Measurements from ENCODE around the gene OR8D1. TPM values are rescaled to one million over a fixed set of nuclear protein-coding genes. Genes with fewer than 3 reads are reported as not detected.
A peak's percentile ranks its signal among the peaks of the same experiment; 100 is the strongest.

The OR8D1 gene
- total RNA-seq, result not detected in 2 replicates

DNA sequence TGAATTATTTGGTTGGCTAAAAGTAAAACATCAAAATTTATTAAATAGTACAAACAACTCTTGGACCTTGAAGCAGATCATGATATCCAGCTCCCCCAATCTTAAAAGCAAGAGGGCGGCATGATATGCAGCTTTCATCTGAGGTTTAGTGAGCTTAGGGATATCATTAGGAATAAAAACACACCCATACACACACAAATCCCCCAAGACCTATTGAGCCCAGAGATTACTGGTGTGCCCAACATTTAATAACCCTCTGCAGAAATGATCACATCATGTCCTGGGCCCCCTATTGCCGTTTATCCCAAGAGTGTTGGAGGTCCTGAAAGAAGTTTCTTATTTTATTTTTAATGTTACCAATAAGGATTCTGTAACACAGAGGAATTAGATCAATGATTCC is at the start of gene OR8D1:
Gene OR8D1 (minus strand): TSS at position 101 of the 400 bp plus-strand sequence. CDS start 3,183 bp downstream, outside the sequence.
- DNase-seq (ENCODE audit: low read depth), result no peak

DNA sequence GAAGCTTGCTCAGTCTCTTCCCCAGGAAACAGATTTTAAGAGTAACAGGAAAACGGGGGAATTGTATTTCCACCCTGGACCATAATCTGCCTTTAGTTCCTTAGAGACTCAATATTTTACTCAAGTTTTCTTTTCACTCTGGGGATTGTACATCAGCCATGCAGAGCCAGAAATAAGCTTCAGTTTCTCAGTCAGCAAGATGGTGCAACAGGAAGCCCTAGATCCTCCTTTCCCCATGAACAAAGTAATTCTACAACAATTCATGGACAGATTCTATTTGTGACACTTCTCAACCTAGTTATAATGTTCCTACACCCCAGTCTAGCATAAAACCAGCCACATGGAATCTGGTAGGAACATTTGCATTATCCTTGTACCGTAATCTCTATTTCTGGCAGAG is 45.8 kb upstream of the OR8D1 start:
- no peak for DNase-seq (ENCODE audit: low read depth)

DNA sequence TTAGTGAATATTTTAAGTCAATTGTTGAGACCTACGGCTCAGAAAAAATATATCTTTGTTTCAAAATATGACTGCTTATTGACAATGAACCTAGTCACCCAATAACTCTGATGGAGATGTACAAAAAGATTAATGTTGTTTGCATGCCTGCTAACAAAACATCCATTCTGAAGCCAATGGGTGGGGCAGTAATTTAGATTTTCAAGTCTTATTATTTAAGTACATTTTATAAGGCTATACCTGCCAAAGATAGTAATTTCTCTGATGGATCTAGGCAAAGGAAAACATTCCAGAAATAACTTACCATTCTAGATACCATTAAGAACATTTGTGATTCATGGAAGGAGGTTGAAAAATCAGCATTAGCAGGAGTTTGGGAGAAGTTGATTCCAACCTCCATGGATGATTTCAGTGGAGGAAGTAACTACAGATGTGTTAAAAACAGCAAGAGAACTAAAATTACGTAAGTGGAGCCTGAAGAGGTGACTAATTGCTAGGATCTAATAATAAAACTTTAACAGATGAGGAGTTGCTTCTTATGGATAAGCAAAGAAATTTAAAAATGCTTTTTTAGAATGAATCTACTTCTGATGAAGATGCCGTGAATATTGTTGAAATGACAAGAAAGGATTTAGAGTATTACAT is 32.7 kb upstream of the OR8D1 start:
- no peak for DNase-seq (ENCODE audit: low read depth)

DNA sequence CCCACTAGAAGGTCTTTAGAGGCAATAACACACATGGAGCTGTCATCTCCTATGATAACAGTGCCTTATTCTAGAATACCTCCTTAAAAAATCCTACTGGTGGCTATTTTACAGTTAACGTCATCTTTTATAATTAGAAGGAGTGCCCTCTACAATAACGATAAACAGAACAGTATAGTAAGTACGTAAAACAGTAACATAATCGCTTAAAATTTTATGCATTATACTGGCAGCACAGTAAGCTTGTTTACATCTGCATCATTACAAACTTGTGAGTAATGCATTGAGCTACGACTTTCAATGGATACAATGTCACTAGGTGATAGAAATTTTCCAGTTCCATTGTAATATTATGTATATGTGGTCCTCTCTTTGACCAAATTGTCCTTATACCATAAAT is 30.6 kb upstream of the OR8D1 start:
- no peak for DNase-seq (ENCODE audit: low read depth)

GRCh38 chr11:124340142-124340447 is 26.3 kb upstream of the OR8D1 start:
- no peak for DNase-seq (ENCODE audit: low read depth)

- no peak for DNase-seq (ENCODE audit: low read depth)
Observed at GRCh38 chr11:124339396-124340141, 25.8 kb upstream of the OR8D1 start.

GRCh38 chr11:124331873-124332272 is 18.1 kb upstream of the OR8D1 start:
- no peak for DNase-seq (ENCODE audit: low read depth)

DNA sequence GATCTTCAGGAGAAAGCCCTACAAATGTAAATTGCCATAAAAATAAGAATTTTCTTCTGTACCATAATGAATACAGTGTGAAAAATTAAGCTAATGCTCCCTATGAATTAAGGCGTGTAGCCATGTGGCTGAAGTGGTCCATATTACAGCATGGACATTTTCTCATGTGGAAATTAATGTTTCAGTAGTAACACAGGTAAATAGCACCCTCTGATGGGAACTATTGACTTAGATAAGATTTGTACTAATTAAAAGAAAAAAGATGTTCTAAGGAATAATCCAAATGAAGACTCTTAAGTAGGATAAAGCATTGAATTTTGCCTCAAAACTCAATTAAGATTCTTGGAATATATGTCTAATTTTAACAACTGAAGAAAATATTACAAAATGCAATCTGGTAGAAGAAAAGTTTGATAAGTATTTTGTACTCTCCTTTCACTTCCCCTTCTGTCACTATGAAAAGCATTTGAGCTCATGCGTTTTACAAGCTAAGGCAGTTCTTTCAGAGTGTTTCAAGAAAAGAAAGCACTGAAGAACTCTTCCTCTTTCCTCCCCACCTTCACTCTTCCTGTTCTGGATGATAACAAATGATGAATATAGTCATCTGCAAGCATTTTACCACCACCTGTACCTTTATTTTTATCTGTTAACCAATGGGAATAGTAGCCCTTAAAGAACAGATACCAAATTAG is 16.2 kb upstream of the OR8D1 start:
- peak; percentile 1 for DNase-seq (ENCODE audit: low read depth)

DNA sequence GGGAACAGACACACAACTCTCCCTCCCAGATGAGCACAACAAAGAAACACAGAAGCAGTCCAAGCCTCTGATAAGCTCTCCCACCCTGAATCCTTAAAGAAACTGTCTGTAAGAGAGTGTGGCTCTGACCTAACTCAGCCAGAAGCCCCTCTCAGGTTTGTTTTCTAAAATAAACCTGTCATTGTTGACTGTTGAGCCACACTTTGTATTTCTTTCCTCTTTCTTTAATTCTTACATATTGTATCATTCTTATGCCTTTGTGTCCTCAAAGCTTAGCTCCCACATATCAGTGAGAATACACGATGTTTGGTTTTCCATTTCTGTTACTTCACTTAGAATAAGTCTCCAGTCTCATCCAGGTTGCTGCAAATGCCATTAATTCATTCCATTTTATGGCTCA is 14.0 kb upstream of the OR8D1 start:
- DNase-seq (ENCODE audit: low read depth), result no peak

GRCh38 chr11:124322356-124322755 is 8.6 kb upstream of the OR8D1 start:
- no peak for DNase-seq (ENCODE audit: low read depth)

GRCh38 chr11:124320097-124320496 is 6.3 kb upstream of the OR8D1 start, which contains the start of gene OR8D2:
TSS of gene OR8D2 (minus strand) at chr11:124320197. CDS start at chr11:124320197, 0 bp downstream.
- DNase-seq (ENCODE audit: low read depth), result no peak

DNA sequence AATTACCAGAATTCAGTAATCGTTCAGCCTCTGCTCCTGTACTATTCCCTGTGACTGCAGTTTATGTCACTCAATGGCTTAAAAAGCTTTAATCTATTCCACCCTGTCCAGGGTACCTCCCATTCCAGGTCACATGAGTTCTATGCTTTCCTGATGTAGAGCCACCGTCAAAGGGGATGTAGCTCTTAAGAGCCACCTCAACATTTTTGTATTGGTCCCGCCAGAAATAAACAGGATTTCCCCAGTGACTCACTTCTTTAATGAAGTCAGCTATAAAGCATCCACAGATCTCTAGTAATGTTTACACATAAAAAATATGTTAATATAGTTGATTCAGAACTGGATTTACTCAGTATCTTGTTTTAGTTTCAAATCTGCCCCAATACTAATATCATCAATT is 1.3 kb upstream of the OR8D1 start:
- DNase-seq (ENCODE audit: low read depth), result no peak

DNA sequence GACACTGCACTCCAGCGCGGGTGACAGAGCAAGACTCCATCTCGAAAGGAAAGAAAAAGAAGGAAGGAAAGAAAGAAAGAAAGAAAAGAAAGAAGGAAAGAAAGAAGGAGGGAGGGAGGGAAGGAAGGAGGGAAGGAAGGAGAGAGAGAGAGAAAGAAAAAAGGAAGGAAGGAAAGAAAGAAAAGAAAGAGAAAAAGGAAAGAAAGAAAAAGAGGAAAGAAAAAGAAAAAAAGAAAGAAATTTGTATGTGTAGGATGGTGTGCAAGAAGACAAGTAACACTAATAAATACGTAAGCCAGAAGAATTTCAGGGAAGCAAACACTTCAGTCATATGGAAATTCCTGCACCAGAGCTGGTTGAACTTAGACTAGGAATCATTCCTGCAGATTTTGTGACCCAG is 618 bp downstream of the OR8D1 start:
- no peak for DNase-seq (ENCODE audit: low read depth)

DNA sequence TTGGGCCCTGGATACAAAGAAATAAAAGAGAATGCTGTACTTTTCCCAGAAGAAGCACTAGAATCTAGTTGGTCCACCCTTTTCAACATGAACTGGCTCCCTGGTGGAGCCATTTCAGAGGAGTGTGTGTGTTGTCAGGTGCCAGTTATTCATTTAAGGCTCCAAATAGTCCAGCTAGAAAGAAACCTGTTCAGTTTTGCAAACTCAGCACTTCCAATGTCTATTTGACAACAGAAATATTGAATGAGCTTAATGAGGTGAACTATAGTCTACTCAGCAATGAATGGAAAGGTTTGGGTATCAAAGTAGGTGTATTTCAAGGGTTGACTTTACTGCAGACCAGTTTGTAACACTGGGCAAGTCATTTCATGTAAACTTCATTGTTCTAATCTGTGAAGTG is 2.1 kb downstream of the OR8D1 start:
- DNase-seq (ENCODE audit: low read depth), result no peak

- DNase-seq (ENCODE audit: low read depth), result no peak
Observed at GRCh38 chr11:124311269-124311668, 2.5 kb downstream of the OR8D1 start.

DNA sequence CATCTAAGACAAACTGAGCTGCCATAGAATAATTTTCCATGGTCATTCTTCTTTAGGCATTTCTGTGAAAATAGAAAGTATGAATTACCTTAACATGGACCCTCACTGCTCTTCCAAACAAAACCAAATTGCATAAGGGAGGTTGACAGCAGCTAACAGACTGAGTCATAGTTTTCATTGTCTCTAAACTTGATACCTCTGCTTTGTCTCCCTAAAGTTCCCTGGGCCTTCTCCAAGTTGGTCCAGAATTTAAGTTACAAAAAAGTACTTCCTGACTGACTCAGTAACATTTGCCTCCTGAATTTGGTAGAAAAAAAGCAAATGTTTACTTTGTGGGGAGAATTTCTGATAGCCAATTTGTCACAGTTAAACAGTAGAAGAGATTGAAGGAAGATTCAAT is 3.0 kb downstream of the OR8D1 start:
- no peak for DNase-seq (ENCODE audit: low read depth)

- DNase-seq (ENCODE audit: low read depth), result no peak
Observed at GRCh38 chr11:124307093-124307492, 6.7 kb downstream of the OR8D1 start.

- no peak for DNase-seq (ENCODE audit: low read depth)
Observed at GRCh38 chr11:124302347-124303125, 11.2 kb downstream of the OR8D1 start.

DNA sequence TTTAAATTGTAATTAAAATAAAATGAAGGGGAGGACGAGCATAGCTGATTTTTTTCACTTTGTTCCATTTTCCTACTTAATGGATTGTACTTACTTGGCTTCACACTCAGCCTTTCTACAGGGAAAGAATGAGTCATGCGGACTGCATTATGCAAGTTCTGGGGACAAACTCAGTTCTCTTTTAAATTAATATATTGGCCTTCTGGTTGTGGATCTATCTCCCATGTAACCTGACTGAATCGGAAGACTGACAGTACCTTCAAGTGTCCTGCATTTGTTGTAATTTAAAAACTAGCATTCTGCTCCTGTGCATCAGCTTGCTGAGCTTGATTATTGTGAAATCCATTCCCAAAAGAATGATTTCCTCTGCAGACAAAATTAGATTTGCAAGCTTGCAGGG is 12.2 kb downstream of the OR8D1 start:
- DNase-seq (ENCODE audit: low read depth), result no peak

- no peak for DNase-seq (ENCODE audit: low read depth)
Observed at GRCh38 chr11:124297921-124298320, 15.8 kb downstream of the OR8D1 start.

- no peak for DNase-seq (ENCODE audit: low read depth)
Observed at GRCh38 chr11:124296016-124296415, 17.7 kb downstream of the OR8D1 start.

DNA sequence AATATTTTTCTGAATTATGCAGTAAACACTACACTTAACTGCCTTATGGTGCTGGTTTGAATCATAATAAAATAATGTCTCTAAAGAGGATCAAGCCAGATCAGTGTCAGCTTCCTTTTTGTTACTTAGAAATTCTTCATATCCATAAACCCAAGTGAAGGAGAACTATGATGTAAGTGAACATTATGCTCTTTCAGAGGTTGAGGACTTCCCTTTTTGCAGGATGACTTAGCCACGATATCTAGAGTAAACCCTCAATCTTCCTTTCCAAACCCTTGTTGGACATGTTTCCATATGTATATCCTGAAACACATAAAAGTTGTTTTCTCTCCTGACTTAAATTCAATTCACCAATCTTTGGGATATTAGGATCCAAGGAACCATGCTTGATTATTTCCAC is 19.1 kb downstream of the OR8D1 start:
- no peak for DNase-seq (ENCODE audit: low read depth)
